Panc1 (cell line): Measurements from ENCODE around the gene FHIT.

ENCODE experiments used
- POLR2AphosphoS5 ChIP-seq: IDR thresholded peaks from 2 replicates; pipeline ENCODE4 v1.6.1; 2012; ENCODE audit warnings: mild to moderate bottlenecking, low read depth, low read length, moderate library complexity
- TF ChIP-seq, protein P1 (sequence below): fragments of 450-650 bp; IDR thresholded peaks from 2 replicates; pipeline ENCODE4 v1.5.1; 2017; ENCODE audit warnings: mild to moderate bottlenecking

- TF ChIP-seq, protein P1, sequence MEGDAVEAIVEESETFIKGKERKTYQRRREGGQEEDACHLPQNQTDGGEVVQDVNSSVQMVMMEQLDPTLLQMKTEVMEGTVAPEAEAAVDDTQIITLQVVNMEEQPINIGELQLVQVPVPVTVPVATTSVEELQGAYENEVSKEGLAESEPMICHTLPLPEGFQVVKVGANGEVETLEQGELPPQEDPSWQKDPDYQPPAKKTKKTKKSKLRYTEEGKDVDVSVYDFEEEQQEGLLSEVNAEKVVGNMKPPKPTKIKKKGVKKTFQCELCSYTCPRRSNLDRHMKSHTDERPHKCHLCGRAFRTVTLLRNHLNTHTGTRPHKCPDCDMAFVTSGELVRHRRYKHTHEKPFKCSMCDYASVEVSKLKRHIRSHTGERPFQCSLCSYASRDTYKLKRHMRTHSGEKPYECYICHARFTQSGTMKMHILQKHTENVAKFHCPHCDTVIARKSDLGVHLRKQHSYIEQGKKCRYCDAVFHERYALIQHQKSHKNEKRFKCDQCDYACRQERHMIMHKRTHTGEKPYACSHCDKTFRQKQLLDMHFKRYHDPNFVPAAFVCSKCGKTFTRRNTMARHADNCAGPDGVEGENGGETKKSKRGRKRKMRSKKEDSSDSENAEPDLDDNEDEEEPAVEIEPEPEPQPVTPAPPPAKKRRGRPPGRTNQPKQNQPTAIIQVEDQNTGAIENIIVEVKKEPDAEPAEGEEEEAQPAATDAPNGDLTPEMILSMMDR = no peak
- TF ChIP-seq POLR2AphosphoS5 = no peak
Measured at GRCh38 chr3:60810881-60811280, 440.4 kb downstream of the FHIT start.
